Neuronal stem cell (in vitro differentiated cells): ENCODE results near the gene CCNYL1.

ENCODE experiments used
- DNase-seq: peaks from one replicate; pipeline ENCODE4 v3.0.0-alpha.2; 2013; ENCODE audit warnings: low spot score
- H2AFZ ChIP-seq: one replicate; pipeline ENCODE4 v1.6.1; 2013; ENCODE audit warnings: mild to moderate bottlenecking, low read length, inconsistent platforms
- H2AK5ac ChIP-seq: 2 replicates; pipeline ENCODE4 v1.6.1; 2013; ENCODE audit warnings: low read depth, mild to moderate bottlenecking, inconsistent platforms, low read length, moderate library complexity, mixed read lengths
- H2BK120ac ChIP-seq: 2 replicates; pipeline ENCODE4 v1.6.1; 2013; ENCODE audit warnings: low read depth, mild to moderate bottlenecking, inconsistent platforms, low read length, moderate library complexity, mixed read lengths
- H2BK12ac ChIP-seq: one replicate; pipeline ENCODE4 v1.6.1; 2013; ENCODE audit warnings: low read length, inconsistent platforms
- H2BK15ac ChIP-seq: 2 replicates; pipeline ENCODE4 v1.6.1; 2013; ENCODE audit warnings: mild to moderate bottlenecking, low read length, inconsistent platforms, mixed read lengths
- H2BK5ac ChIP-seq: one replicate; pipeline ENCODE4 v1.6.1; 2013; ENCODE audit warnings: inconsistent platforms, mild to moderate bottlenecking, low read length, moderate library complexity
- H3K14ac ChIP-seq: one replicate; pipeline ENCODE4 v1.6.1; 2013; ENCODE audit warnings: low read length, inconsistent platforms
- H3K18ac ChIP-seq: 2 replicates; pipeline ENCODE4 v1.6.1; 2013; ENCODE audit warnings: low read length, inconsistent platforms
- H3K23ac ChIP-seq: 2 replicates; pipeline ENCODE4 v1.6.1; 2013; ENCODE audit warnings: low read depth, mild to moderate bottlenecking, mixed read lengths, low read length, inconsistent platforms; ENCODE audit not compliant: poor library complexity
- H3K27ac ChIP-seq: replicated peaks from 3 replicates; pipeline ENCODE4 v1.5.1; 2013; ENCODE audit warnings: low read length, inconsistent platforms
- H3K27me3 ChIP-seq, 3 experiments: 2 replicates each; pipeline ENCODE4 v1.6.1; 2013; ENCODE audit warnings: low read length in 3 of 3, mild to moderate bottlenecking in 2 of 3, inconsistent platforms in 1 of 3, low read depth in 1 of 3, mixed read lengths in 1 of 3, moderate library complexity in 1 of 3; ENCODE audit not compliant: control insufficient read depth in 3 of 3, insufficient read depth in 3 of 3
- H3K36me3 ChIP-seq, 2 donors: replicated peaks in 1 of 2; 2 replicates each; pipeline ENCODE4 v1.6.1; 2013; ENCODE audit warnings: low read length in 2 of 2; ENCODE audit not compliant: control insufficient read depth in 2 of 2, insufficient read depth in 2 of 2
- H3K4ac ChIP-seq: 2 replicates; pipeline ENCODE4 v1.6.1; 2013; ENCODE audit warnings: inconsistent platforms, mild to moderate bottlenecking, low read length, moderate library complexity
- H3K4me1 ChIP-seq, 2 donors: 1 replicate in 1 of 2; 2 replicates in 1 of 2; pipeline ENCODE4 v1.6.1; 2013; ENCODE audit warnings: low read length in 2 of 2, low read depth in 1 of 2; ENCODE audit not compliant: control insufficient read depth in 2 of 2, insufficient read depth in 1 of 2
- H3K4me2 ChIP-seq: one replicate; pipeline ENCODE4 v1.6.1; 2013; ENCODE audit warnings: mild to moderate bottlenecking, low read length, inconsistent platforms; ENCODE audit not compliant: insufficient read depth, poor library complexity, severe bottlenecking
- H3K4me3 ChIP-seq, 2 donors: 2 replicates each; pipeline ENCODE4 v1.5.1; 2013; ENCODE audit warnings: low read length in 2 of 2, mild to moderate bottlenecking in 2 of 2, inconsistent platforms in 1 of 2, moderate library complexity in 1 of 2
- H3K79me1 ChIP-seq: one replicate; pipeline ENCODE4 v1.6.1; 2013; ENCODE audit warnings: low read depth, mild to moderate bottlenecking, inconsistent platforms, low read length, moderate library complexity
- H3K9ac ChIP-seq: one replicate; pipeline ENCODE4 v1.6.1; 2013; ENCODE audit warnings: mild to moderate bottlenecking, low read depth, low read length, inconsistent platforms; ENCODE audit not compliant: poor library complexity
- H3K9me3 ChIP-seq, 2 donors: replicated peaks in 1 of 2; 2 replicates each; pipeline versions ENCODE3 to v1.6.1; 2013; ENCODE audit warnings: low read length in 2 of 2, mild to moderate bottlenecking in 2 of 2, inconsistent platforms in 1 of 2, low read depth in 1 of 2, mixed read lengths in 1 of 2, moderate library complexity in 1 of 2; ENCODE audit not compliant: control insufficient read depth in 2 of 2, insufficient read depth in 1 of 2
- H4K8ac ChIP-seq: one replicate; pipeline ENCODE4 v1.6.1; 2013; ENCODE audit warnings: low read depth, mild to moderate bottlenecking, inconsistent platforms, low read length, moderate library complexity
- H4K91ac ChIP-seq: one replicate; pipeline ENCODE4 v1.6.1; 2013; ENCODE audit warnings: low read length, low read depth, mild to moderate bottlenecking, inconsistent platforms; ENCODE audit not compliant: poor library complexity
- WGBS, 2 donors: extraction: QIAGEN DNeasy Blood & Tissue Kit; methylation state at CpG; one replicate each; pipeline ENCODE4 v1.1.7; 2013; ENCODE audit warnings: missing lambda C conversion rate in 2 of 2, mixed read lengths in 1 of 2; ENCODE audit not compliant: insufficient read length in 2 of 2, insufficient replicate concordance in 1 of 2; ENCODE audit errors: extremely low coverage in 2 of 2; 5-methylcytosine and 5-hydroxymethylcytosine counted together

The CCNYL1 gene

DNA sequence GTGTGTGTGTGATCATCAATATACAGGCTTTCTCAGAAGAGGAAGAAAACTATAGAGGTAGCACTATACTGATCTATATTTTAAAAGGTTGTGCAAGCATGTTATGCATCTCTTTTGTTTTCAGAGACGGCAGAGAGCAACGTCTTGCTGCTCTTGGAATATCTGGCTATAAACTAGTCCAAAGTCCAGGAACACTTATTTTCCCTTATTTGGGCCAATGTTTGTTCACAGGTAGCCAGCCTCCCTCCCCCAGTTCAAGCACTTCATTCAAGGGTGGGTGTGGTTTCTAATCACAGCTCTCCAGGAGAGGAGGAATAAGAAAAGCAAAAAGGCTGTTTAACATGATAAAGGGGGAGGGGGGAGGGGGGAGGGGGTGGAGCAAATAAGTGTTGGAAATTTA, 54.1 kb downstream of the CCNYL1 start:
- Histone ChIP-seq H3K23ac (no peak overlapping the region), H2AK5ac (no peak overlapping the region), H3K4me3 (peak overlapping the region in 1 of 2 donors; percentile 76), H3K4me2 (peak overlapping the region; percentile 53), H2BK120ac (no peak overlapping the region), H3K14ac (no peak overlapping the region), H2BK12ac (no peak overlapping the region), H3K18ac (no peak overlapping the region), H3K4me1 (peaks cover 10 to 34% of the 10 kb centered on the region in 2 donors), H3K36me3 (peaks cover 48 to 75% of the 10 kb centered on the region in 2 donors), H3K27me3 (no peaks in the 10 kb centered on the region), H2BK5ac (no peak overlapping the region), H2BK15ac (no peak overlapping the region), H2AFZ (no peak overlapping the region), H3K4ac (no peak overlapping the region), H3K27ac (peak overlapping the region; percentile 71), H3K9ac (no peak overlapping the region), H3K9me3 (peaks cover 0 to 11% of the 10 kb centered on the region in 2 donors), H3K79me1 (no peaks in the 10 kb centered on the region), H4K8ac (no peak overlapping the region), H4K91ac (no peak overlapping the region)
- peak; percentile 65 for DNase-seq
- no CpG with 5 or more reads among the region's 2 CpGs for WGBS, 2 donors

DNA sequence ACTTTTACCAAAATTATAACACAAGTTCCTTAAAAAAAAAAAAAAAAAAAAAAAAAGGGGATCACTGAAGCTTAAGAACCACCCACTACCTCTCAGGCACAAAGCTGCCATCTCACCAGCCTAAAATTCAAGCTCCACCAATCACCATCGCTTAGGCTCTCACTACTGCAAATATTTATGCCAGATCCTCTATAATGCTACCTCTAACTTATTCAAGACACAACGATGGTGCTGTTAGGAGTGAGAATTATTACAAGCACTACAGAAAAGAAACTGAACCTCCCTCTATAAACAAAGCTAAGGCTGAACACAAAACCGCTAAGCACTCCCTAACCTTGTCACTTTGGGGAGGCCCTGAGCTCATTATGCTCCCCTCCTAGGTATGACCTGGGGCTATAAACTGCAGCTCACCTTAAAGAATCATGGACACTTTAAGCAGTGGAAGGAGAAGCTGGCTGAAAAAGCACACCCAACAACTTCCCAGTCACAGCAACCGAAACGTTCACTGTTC, 54.7 kb downstream of the CCNYL1 start:
- peaks cover 10 to 38% of the 10 kb centered on the region in 2 donors for H3K4me1 ChIP-seq
- no peak overlapping the region for H4K91ac ChIP-seq
- H2BK5ac ChIP-seq: no peak overlapping the region
- H3K9ac ChIP-seq: no peak overlapping the region
- H3K4ac ChIP-seq: no peak overlapping the region
- H2BK12ac ChIP-seq: no peak overlapping the region
- no peak overlapping the region for H2AK5ac ChIP-seq
- H3K9me3 ChIP-seq: peaks cover 0 to 11% of the 10 kb centered on the region in 2 donors
- no peaks in the 10 kb centered on the region for H3K79me1 ChIP-seq
- H3K4me3 ChIP-seq: peak overlapping the region in 1 of 2 donors; percentile 88
- peak overlapping the region; percentile 97 for H3K27ac ChIP-seq
- H2AFZ ChIP-seq: no peak overlapping the region
- H4K8ac ChIP-seq: no peak overlapping the region
- H3K27me3 ChIP-seq: no peaks in the 10 kb centered on the region
- peak overlapping the region; percentile 38 for H3K4me2 ChIP-seq
- H3K36me3 ChIP-seq: peaks cover 48 to 70% of the 10 kb centered on the region in 2 donors
- WGBS, 2 donors: no CpG with 5 or more reads among the region's 5 CpGs
- H2BK120ac ChIP-seq: no peak overlapping the region
- H3K23ac ChIP-seq: no peak overlapping the region
- peak overlapping the region; percentile 33 for H3K18ac ChIP-seq
- no peak overlapping the region for H3K14ac ChIP-seq
- peak; percentile 35 for DNase-seq
- H2BK15ac ChIP-seq: no peak overlapping the region

DNA sequence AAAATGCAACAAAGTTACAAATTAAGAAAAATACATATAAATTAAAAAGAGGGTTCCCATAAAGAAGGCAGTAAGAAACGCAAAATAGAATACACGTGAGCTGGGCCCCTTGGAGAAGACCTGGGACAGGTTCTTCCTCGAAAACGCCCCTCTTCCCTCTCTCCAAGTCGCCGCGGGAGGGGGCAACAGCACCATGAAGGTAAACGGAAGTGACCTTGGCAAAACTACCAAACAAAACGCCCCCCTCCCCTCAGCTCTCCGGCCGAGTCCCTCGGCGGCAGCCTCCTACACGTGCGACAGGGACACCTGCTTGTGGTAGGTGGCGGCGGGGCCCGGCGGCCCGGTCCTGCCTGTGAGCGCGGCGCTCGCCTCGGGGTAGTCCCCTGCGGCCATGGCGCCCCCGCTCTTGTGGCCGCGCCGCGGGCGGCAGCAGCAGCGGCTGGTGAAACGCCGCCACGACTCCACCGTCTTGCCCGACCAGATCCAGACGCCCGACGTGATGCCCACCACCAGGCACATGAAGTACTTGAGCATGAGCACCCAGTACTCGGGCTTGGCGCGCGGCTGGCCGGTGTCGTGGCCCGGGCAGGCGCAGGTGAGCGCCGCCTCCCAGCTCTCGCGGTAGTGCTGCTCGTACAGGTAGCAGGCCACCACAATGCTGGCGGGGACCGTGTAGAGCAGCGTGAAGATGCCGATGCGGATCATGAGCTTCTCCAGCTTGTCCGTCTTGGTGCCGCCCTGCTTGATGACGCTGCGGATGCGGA, 55.4 kb downstream of the CCNYL1 start:
- peak overlapping the region; percentile 92 for H3K23ac ChIP-seq
- peak overlapping the region; percentile 99 for H3K9ac ChIP-seq
- H4K91ac ChIP-seq: peak overlapping the region; percentile 80
- peak overlapping the region; percentile 68 for H4K8ac ChIP-seq
- H2BK5ac ChIP-seq: peak overlapping the region; percentile 100
- H3K4me2 ChIP-seq: peak overlapping the region; percentile 55
- H2AFZ ChIP-seq: no peak overlapping the region
- peak overlapping the region; percentile 99 for H3K18ac ChIP-seq
- H3K36me3 ChIP-seq: peaks cover 44 to 64% of the 10 kb centered on the region in 2 donors
- WGBS, 2 donors: no CpG with 5 or more reads among the region's 65 CpGs
- H3K4me1 ChIP-seq: peaks cover 7 to 41% of the 10 kb centered on the region in 2 donors
- no peaks in the 10 kb centered on the region for H3K79me1 ChIP-seq
- peak overlapping the region; percentile 28 for H3K14ac ChIP-seq
- no peak for DNase-seq
- H3K4me3 ChIP-seq: peak overlapping the region; percentile 3 to 88
- H3K27ac ChIP-seq: peak overlapping the region; percentile 97
- H3K9me3 ChIP-seq: peaks cover 0 to 11% of the 10 kb centered on the region in 2 donors
- H2AK5ac ChIP-seq: peak overlapping the region; percentile 87
- H3K27me3 ChIP-seq: no peaks in the 10 kb centered on the region
- H3K4ac ChIP-seq: peak overlapping the region; percentile 76
- no peak overlapping the region for H2BK120ac ChIP-seq
- no peak overlapping the region for H2BK12ac ChIP-seq
- H2BK15ac ChIP-seq: no peak overlapping the region

DNA sequence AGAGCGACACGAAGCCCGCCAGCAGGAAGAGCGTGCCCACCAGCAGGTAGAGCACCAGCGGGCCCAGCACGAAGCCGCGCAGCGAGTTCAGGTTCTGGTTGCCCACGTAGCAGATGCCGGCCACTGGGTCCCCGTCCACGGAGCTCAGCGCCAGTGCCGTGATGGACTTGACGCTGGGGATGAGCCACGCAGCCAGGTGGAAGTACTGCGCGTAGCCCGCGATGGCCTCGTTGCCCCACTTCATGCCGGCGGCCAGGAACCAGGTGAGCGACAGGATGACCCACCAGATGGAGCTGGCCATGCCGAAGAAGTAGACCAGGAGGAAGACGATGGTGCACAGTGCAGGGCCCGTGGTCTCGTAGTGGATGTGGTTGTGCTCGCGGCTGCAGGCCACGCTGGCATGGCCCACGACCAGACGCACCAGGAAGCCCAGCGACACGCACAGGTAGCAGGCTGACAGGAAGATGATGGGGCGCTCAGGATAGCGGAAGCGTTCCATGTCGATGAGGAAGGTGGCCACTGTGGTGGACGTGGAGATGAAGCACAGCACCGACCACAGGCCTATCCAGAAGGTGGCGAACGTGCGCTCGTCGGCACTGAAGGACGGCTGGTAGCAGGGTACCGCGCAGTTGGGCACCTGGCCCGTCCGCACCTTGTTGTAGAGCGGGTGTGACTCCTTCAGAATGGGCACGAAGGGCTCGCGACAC, 56.2 kb downstream of the CCNYL1 start:
- H3K4me3 ChIP-seq: peak overlapping the region; percentile 3 to 88
- peak overlapping the region; percentile 92 for H3K23ac ChIP-seq
- peak overlapping the region; percentile 94 for H3K4ac ChIP-seq
- peak overlapping the region; percentile 68 for H4K8ac ChIP-seq
- peak overlapping the region; percentile 99 for H3K18ac ChIP-seq
- H3K27me3 ChIP-seq: no peaks in the 10 kb centered on the region
- no peak overlapping the region for H2BK120ac ChIP-seq
- peak overlapping the region; percentile 28 for H3K14ac ChIP-seq
- H3K27ac ChIP-seq: peak overlapping the region; percentile 97
- peak overlapping the region; percentile 27 for H2BK12ac ChIP-seq
- H3K79me1 ChIP-seq: no peaks in the 10 kb centered on the region
- peak overlapping the region; percentile 99 for H3K9ac ChIP-seq
- H4K91ac ChIP-seq: peak overlapping the region; percentile 93
- peak overlapping the region; percentile 55 for H3K4me2 ChIP-seq
- peaks cover 4 to 45% of the 10 kb centered on the region in 2 donors for H3K4me1 ChIP-seq
- H2AK5ac ChIP-seq: peak overlapping the region; percentile 87
- H3K36me3 ChIP-seq: peaks cover 41 to 56% of the 10 kb centered on the region in 2 donors
- H2BK5ac ChIP-seq: peak overlapping the region; percentile 100
- no peak overlapping the region for H2BK15ac ChIP-seq
- WGBS, 2 donors: no CpG with 5 or more reads among the region's 56 CpGs
- H3K9me3 ChIP-seq: peaks cover 0 to 11% of the 10 kb centered on the region in 2 donors
- DNase-seq: peak; percentile 62
- H2AFZ ChIP-seq: no peak overlapping the region
